ENCODE results near the gene TMEM181. TPM values are rescaled to one million over a fixed set of nuclear protein-coding genes. Genes with fewer than 3 reads are reported as not detected.
A peak's percentile ranks its signal among the peaks of the same experiment; 100 is the strongest.
"Not testable (repeated sequence)": the region's sequence is repeated elsewhere in the genome, so short reads cannot be mapped to it uniquely, and the experiment has no call there.

Gene TMEM181
- polyA plus RNA-seq, 2 of the 4 experiments (the other 2 are of a cell fraction) = 11.6 to 21.1 TPM

DNA sequence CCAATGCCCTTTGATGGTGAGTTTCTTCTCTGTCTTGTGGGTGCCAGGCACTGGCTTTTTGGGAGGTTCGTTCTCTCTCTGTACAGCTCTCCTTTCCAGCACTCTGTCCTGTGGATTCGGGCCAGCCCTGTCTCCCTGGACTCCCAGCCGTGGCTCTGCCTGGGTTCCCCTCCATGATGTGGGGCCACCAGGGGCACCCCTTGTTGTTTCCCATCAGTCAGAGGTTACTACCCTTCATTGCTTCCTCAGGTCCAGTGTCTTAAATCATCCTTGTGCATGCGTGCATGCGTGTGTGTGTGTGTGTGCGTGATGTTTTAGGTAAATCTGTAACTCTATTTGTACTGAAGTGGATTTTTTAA, 44.1 kb downstream of the TMEM181 start:
- ChIA-PET POLR2A (no interaction called here), CTCF (interaction anchor here (1.0 to 5.2 kb wide), 8 partner anchors 9 to 530 kb away, joined by 3 to 34 read pairs (median 8); no protein-coding TSS in a partner anchor)
- no peak for DNase-seq (ENCODE audit: low read depth in 1 of 2, low spot score in 1 of 2)
- Histone ChIP-seq H3K9me3 (no peaks in the 10 kb centered on the region), H3K27ac (no peak overlapping the region), H3K4me2 (no peak overlapping the region), H3K4me1 (no peaks in the 10 kb centered on the region), H3K4me3 (no peak overlapping the region)
- WGBS (ENCODE audit: missing lambda C conversion rate) = 94% methylated on average over 6 of the region's 6 CpGs
- FAIRE-seq = no peak
- no peak for ATAC-seq
- no peak for TF ChIP-seq ELK1 (IDR thresholded peaks at IDR 0.05; ENCODE audit: low read depth, low read length)
- no peak for TF ChIP-seq KDM1A (IDR thresholded peaks at IDR 0.05; ENCODE audit: low read depth)
- TF ChIP-seq RCOR1 (IDR thresholded peaks at IDR 0.05; ENCODE audit: low read depth, low read length) = no peak
- TF ChIP-seq MAFK (IDR thresholded peaks at IDR 0.05; ENCODE audit: partially characterized antibody) = no peak
- TF ChIP-seq, protein P1, sequence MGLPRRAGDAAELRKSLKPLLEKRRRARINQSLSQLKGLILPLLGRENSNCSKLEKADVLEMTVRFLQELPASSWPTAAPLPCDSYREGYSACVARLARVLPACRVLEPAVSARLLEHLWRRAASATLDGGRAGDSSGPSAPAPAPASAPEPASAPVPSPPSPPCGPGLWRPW (IDR thresholded peaks at IDR 0.05) = no peak
- TF ChIP-seq MYC (IDR thresholded peaks at IDR 0.05; ENCODE audit: borderline replicate concordance, low read length) = no peak
- no peak for TF ChIP-seq ESRRA (IDR thresholded peaks at IDR 0.05; ENCODE audit: borderline replicate concordance, low read length)
- TF ChIP-seq RARB (CRISPR knock-in tag; IDR thresholded peaks at IDR 0.05) = no peak
- TF ChIP-seq SMC3 (IDR thresholded peaks at IDR 0.05) = no peak
- no peak for TF ChIP-seq TP53 (CRISPR knock-in tag; IDR thresholded peaks at IDR 0.05)
- no peak for TF ChIP-seq CBX8 (IDR thresholded peaks at IDR 0.05)
- no peak for TF ChIP-seq PBX3 (IDR thresholded peaks at IDR 0.05)
- TF ChIP-seq RAD21 (conservative IDR thresholded peaks at IDR 0.05 in 1 of 2, IDR thresholded peaks at IDR 0.05 in 1 of 2) = no peak
- no peak for TF ChIP-seq POLR2A (IDR thresholded peaks at IDR 0.05; ENCODE audit: low read length)
- TF ChIP-seq EP300 (IDR thresholded peaks at IDR 0.05) = no peak
- no peak for TF ChIP-seq JUNB (IDR thresholded peaks at IDR 0.05)
- no peak for TF ChIP-seq NFE2L2 (conservative IDR thresholded peaks at IDR 0.05; ENCODE audit: low read length)

DNA sequence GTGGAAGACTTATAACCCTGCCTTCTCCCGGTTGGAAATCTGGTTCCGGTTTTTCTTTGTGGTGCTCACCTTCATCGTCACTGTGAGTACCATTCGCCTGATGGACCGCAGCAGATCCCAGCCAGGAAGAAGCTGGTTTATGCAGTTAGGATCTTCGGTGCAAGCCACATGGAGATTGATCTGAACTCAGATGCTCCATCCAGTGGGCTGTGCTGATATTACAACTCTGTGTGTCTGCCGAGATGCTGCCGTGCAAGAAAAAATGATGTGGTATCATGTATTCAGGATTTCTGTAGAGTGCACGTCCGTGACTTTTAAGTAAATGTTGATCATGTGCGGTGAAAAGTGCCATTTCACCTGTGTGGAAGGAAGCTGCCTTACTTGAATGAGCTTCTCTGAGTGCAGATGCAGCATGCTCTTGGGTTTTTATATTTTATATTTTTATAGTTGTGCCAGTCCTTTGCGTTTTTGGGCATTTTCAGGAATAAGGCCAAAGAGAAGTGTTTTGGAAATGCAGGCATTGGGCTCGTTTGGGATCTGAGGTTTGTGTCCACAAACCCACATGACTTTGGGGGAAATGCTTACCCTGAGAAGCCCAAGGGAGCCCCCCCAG, 45.5 kb downstream of the TMEM181 start:
- Histone ChIP-seq H3K4me3 (no peak overlapping the region), H3K4me1 (no peaks in the 10 kb centered on the region), H3K4me2 (no peak overlapping the region; the same call in 2 of the 3 replicates), H3K9me3 (no peaks in the 10 kb centered on the region), H3K27ac (no peak overlapping the region)
- 17% methylated on average over 13 of the region's 13 CpGs for WGBS (ENCODE audit: missing lambda C conversion rate)
- POLR2A ChIA-PET = no interaction called here
- TF ChIP-seq, protein P2, sequence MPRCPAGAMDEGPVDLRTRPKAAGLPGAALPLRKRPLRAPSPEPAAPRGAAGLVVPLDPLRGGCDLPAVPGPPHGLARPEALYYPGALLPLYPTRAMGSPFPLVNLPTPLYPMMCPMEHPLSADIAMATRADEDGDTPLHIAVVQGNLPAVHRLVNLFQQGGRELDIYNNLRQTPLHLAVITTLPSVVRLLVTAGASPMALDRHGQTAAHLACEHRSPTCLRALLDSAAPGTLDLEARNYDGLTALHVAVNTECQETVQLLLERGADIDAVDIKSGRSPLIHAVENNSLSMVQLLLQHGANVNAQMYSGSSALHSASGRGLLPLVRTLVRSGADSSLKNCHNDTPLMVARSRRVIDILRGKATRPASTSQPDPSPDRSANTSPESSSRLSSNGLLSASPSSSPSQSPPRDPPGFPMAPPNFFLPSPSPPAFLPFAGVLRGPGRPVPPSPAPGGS (IDR thresholded peaks at IDR 0.05) = no peak
- TF ChIP-seq, protein P1 (IDR thresholded peaks at IDR 0.05) = no peak
- TF ChIP-seq, protein P3, sequence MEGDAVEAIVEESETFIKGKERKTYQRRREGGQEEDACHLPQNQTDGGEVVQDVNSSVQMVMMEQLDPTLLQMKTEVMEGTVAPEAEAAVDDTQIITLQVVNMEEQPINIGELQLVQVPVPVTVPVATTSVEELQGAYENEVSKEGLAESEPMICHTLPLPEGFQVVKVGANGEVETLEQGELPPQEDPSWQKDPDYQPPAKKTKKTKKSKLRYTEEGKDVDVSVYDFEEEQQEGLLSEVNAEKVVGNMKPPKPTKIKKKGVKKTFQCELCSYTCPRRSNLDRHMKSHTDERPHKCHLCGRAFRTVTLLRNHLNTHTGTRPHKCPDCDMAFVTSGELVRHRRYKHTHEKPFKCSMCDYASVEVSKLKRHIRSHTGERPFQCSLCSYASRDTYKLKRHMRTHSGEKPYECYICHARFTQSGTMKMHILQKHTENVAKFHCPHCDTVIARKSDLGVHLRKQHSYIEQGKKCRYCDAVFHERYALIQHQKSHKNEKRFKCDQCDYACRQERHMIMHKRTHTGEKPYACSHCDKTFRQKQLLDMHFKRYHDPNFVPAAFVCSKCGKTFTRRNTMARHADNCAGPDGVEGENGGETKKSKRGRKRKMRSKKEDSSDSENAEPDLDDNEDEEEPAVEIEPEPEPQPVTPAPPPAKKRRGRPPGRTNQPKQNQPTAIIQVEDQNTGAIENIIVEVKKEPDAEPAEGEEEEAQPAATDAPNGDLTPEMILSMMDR (IDR thresholded peaks at IDR 0.05) = peak; percentile 59
- TF ChIP-seq SMC3 (IDR thresholded peaks at IDR 0.05) = peak; percentile 67
- no peak for TF ChIP-seq JUNB (IDR thresholded peaks at IDR 0.05)
- no peak for TF ChIP-seq FOSB (CRISPR knock-in tag; IDR thresholded peaks at IDR 0.05)
- TF ChIP-seq MAX (IDR thresholded peaks at IDR 0.05) = peak; percentile 44; the same call in 1 of the 2 replicates
- no peak for TF ChIP-seq PHF8 (IDR thresholded peaks at IDR 0.05; ENCODE audit: borderline replicate concordance, low read depth)
- peak; percentile 55 to 58 for TF ChIP-seq RAD21 (conservative IDR thresholded peaks at IDR 0.05 in 1 of 2, IDR thresholded peaks at IDR 0.05 in 1 of 2)
- ATAC-seq (peak; percentile 81 to 92), FAIRE-seq (peak; percentile 54), DNase-seq (ENCODE audit: low read depth in 1 of 2, low spot score in 1 of 2) (peak; percentile 59 to 73)
- CTCF ChIA-PET = interaction anchor here (0.6 to 5.2 kb wide), 29 partner anchors 10 to 500 kb away, joined by 3 to 34 read pairs (median 4); no protein-coding TSS in a partner anchor

DNA sequence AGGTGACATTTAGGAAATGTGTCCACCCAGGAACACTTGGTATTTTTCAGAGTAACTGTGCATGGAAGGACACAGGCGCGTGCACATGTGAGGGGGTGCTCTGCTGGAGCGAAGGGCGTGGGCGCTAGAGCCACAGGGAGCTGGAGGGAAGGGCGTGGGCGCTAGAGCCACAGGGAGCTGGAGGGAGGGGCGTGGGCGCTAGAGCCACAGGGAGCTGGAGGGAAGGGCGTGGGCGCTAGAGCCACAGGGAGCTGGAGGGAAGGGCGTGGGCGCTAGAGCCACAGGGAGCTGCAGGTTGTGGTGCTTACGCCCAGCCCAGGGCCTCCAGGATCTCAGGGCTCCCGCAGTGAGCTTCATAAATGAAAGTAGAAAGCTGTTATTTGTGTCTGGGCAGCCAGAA, 46.1 kb downstream of the TMEM181 start:
- H3K4me1 ChIP-seq; H3K27ac ChIP-seq; FAIRE-seq; DNase-seq (ENCODE audit: low read depth in 1 of 2, low spot score in 1 of 2); ATAC-seq; POLR2A ChIA-PET; H3K9me3 ChIP-seq; H3K4me2 ChIP-seq; H3K4me3 ChIP-seq: not testable (repeated sequence)
- CTCF ChIA-PET = interaction anchor here (0.6 to 5.2 kb wide), 17 partner anchors 11 to 405 kb away, joined by 3 to 34 read pairs (median 4); no protein-coding TSS in a partner anchor
- WGBS (ENCODE audit: missing lambda C conversion rate) = 84% methylated on average over 15 of the region's 15 CpGs
